Activated gamma-delta T cell (primary cell): ENCODE data around the gene ADSL.

ENCODE experiments used
- DNase-seq: peaks from one replicate; lab custom pipeline; 2025; lab: John Stamatoyannopoulos, UW

ADSL gene

GRCh38 chr22:40328546-40329456, 17.5 kb upstream of the ADSL start:
- DNase-seq, result no peak

- DNase-seq, result no peak
Observed at GRCh38 chr22:40329466-40329865, 16.8 kb upstream of the ADSL start.

- DNase-seq, result no peak
Observed at GRCh38 chr22:40330086-40330485, 16.2 kb upstream of the ADSL start.

GRCh38 chr22:40330615-40331014, 15.7 kb upstream of the ADSL start:
- DNase-seq, result no peak

- no peak for DNase-seq
Observed at GRCh38 chr22:40331706-40332105, 14.6 kb upstream of the ADSL start.

- no peak for DNase-seq
Observed at GRCh38 chr22:40332319-40332781, 13.9 kb upstream of the ADSL start.

- DNase-seq, result no peak
Observed at GRCh38 chr22:40334060-40334459, 12.2 kb upstream of the ADSL start.

GRCh38 chr22:40334899-40335298, 11.4 kb upstream of the ADSL start:
- DNase-seq, result no peak

- no peak for DNase-seq
Observed at GRCh38 chr22:40335358-40335757, 10.9 kb upstream of the ADSL start.

GRCh38 chr22:40340044-40340443, 6.3 kb upstream of the ADSL start:
- DNase-seq, result no peak

- DNase-seq, result no peak
Observed at GRCh38 chr22:40341604-40342003, 4.7 kb upstream of the ADSL start.

GRCh38 chr22:40342521-40342920, 3.8 kb upstream of the ADSL start:
- no peak for DNase-seq

GRCh38 chr22:40345271-40345670, 1.0 kb upstream of the ADSL start:
- no peak for DNase-seq

GRCh38 chr22:40345815-40346184, 500 bp upstream of the ADSL start:
- no peak for DNase-seq

- DNase-seq, result no peak
Observed at GRCh38 chr22:40347300-40347699, 1.0 kb downstream of the ADSL start.

- no peak for DNase-seq
Observed at GRCh38 chr22:40348025-40348658, 1.8 kb downstream of the ADSL start.

GRCh38 chr22:40352763-40353162, 6.5 kb downstream of the ADSL start:
- DNase-seq, result no peak

GRCh38 chr22:40361100-40361499, 14.8 kb downstream of the ADSL start:
- no peak for DNase-seq

GRCh38 chr22:40363059-40363458, 16.8 kb downstream of the ADSL start:
- DNase-seq, result no peak

GRCh38 chr22:40364431-40364830, 18.1 kb downstream of the ADSL start:
- DNase-seq, result no peak

GRCh38 chr22:40366068-40366467, 19.8 kb downstream of the ADSL start:
- DNase-seq, result no peak

GRCh38 chr22:40367342-40367741, 21.0 kb downstream of the ADSL start:
- DNase-seq, result no peak

GRCh38 chr22:40368016-40368415, 21.7 kb downstream of the ADSL start:
- no peak for DNase-seq
